Stimulated activated CD8-positive, alpha-beta memory T cell treated with anti-CD3 and anti-CD28 coated beads, Interleukin-4, amount 100 ng/mL, for 48 hours (primary cell): ENCODE data around the gene SELL.
"Not testable (repeated sequence)": the region's sequence is repeated elsewhere in the genome, so short reads cannot be mapped to it uniquely, and the experiment has no call there.

Experiments
- DNase-seq: peaks from one replicate; pipeline ENCODE4 v3.0.0-alpha.2; 2020

SELL gene

DNA sequence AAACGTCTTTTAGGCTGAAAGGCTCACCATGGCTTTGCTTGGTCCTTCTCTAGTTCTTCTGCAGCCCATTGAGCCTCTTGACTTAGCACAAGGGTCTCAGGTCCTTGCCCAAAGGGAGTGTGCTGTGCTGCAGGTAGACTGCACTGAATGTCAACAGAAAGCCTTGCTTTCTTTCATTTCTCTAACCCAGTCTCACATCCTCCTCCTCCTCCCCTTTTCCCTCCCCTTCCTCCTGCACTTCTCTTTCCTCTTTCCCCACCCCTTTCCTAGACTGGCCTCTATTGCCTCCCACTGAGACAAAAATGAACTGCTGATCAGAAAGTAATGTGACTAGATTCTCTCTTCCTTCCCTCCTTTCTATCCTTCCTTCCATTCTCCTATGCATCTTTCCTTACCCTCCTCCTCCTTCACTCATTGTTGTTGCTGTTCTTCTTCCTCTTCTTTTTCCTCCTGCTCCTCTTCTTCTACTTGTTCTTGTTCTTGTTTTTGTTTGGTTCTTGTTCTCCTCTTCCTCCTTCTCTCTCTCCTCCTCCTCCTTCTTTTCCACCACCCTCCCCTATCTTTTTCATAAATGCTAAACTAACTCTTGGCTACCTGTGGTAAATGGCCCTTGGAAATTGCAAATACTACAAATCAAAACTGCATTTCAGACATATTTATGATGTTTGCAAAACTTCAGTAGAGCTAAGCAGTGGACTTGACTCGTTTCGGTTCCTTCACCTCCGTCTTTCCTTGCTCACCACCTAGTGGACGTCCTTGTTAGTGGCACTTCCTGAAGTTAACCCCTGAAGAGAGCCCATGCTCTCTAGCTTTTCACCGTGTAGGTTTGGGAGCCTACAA lies at the start of gene SELL:
Gene SELL (minus strand): TSS at position 152 of the 840 bp plus-strand sequence. CDS start 122 bp downstream, at position 30.
- DNase-seq = peak; percentile 78

DNA sequence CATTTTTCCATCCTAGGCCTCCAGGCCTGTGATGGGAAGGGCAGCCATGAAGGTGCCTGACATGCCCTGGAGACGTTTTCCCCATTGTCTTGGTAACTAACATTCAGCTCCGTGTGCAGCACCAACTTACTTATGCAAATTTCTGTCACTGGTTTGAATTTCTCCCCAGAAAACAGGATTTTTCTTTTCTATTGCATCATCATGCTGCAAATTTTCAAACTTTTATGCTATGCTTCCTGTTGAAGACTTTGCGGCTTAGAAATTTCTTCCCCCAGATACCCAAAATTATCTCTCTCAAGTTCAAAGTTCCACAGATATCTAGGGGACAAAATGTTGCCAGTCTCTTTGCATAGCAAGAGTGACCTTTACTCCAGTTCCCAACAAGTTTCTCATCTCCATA lies 47.6 kb upstream of the SELL start:
- DNase-seq = no peak

DNA sequence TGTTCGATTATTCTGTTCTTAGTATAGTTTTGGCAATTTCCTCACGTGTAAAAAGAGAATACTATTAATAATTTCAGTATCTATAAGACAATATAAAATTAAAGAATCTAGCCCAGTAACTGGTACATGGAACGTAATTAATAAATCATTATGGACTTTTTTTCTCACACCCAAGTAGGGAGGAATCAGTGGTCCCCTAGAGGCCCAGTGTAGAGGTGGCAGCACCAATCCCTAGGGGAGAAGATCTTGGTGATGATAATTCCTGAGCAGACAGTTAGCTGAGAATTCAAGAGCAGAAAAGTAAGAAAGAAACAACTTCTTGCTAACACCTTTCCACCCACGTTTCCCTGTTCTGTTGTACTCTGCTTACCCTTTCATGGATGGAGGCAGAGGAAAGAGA lies 42.1 kb upstream of the SELL start:
- no peak for DNase-seq

DNA sequence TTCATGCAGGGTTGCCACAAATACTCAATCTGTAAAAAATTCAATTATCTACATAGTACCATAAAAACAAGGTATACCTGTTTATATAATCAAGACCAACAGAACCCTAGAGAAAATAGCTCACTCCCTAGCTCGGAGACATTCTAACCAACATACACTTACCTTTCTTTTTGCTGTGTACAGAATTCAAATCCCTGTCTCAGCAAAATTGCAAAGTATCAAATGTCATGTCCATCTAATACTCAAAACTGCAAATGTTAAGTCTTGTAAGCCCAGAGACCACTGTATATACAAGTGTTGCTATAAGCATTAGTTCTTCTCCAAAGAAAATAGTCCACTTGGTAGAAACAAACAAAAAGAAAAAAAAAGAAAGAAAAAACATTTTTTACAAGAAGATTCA lies 38.6 kb upstream of the SELL start:
- DNase-seq = no peak

DNA sequence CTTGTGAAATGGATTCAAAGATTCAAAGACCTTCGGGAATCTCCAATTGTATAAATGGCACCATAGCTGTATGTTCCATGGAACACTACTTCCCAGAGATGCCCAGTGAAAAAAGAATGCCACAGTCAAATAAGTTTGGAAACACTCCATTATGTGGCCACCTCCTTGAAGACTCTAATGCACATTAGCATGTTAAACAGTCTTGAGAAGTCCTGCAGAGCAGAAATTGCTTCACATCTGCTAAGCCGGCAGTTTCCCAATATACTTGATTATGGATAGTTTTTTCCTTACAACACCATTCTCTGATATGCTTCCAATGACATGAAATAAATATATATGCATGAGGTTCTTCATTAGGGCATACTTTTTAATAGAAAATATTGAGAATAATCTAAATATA lies 35.1 kb upstream of the SELL start:
- no peak for DNase-seq

DNA sequence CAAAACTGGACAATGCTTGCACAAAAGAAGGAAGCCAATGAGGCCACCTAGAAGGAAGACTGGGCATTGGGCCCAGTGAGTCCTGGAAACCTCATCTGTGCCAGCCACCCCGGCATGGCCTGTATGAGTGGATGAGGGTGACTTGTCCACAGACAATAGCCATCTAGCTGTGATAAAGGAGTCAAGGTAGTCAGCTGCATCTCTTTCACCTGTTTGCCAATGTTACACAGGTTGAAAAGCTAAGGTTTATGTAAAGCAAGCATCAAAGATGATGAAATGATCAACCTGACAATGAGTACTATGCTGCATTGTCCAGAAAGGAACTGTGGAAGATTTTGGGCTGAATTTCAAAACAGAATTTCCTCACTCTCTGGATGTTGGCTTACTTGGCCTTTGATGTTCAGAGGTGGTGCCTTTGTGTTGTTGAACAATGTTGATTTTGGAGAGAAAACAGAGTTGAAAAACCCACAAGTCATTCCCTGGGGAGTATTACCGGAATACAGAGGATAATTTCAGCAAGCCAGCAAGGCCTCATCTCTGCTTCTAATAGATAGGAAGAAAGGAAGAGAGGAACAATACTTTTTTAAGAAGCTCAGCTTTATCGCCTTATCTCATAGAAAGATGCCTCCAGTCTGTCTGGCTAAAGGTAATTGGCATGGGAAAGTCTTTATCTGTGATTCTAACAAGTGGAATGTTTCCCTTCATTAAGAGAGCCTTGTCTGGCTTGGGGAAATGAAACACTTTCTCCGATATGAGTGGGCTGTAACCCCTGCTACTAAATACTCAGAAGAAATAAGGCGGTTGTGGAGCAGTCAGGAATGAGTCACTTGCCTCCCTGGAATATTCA lies 33.8 kb upstream of the SELL start:
- DNase-seq = no peak

DNA sequence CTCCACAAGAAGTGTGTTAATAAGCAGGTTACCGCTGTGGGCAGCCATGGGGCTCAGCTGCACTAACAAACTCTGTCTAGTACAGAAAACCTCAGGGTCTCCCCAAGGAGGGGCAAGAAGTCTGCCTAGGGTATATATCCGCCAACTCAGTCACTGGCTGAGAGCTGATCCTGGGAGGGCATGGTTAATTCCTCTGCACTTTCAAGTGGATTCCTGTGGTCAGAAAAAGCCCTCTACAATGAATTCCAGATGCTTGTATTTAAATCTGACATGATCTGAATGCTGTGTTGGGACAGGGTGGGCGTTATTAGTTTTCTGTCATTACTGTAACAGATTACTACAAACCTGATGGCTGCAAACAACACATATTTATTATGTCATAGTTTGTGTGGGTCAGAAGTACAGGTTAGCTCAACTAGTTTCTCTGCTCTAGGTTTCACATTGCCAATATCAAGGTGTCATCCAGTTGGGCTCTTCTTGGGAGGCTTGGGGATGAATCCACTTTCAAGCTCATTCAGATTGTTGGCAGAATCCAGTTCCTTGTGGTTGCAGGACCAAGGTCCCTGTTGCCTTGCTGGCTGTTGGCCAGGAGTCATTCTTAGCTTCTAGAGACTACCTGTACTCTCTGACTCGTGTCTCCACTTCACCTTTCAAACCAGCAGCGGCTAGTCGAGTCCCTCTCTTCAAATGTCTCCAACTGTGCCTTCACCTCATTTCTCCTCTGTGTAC lies 30.4 kb upstream of the SELL start:
- DNase-seq = no peak

DNA sequence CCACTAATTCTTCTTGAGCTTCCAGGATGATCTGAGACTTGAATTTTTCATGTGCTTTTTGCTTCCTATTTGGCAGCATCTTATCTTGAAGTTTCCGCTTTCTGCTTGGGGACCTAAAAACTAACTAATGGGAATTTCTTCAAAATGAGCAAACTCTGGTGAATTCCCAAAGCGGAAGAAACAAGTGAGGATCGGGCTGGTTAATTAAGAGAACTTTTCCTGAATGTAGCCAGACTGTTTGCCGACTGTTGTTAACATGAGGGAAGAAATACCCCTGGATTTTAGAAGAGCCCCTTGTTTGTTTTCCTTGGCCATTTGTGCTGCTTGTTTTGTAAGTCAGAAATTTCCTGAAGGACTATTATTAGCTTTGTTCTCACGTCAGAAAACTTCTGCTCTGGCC lies 28.6 kb upstream of the SELL start:
- no peak for DNase-seq

DNA sequence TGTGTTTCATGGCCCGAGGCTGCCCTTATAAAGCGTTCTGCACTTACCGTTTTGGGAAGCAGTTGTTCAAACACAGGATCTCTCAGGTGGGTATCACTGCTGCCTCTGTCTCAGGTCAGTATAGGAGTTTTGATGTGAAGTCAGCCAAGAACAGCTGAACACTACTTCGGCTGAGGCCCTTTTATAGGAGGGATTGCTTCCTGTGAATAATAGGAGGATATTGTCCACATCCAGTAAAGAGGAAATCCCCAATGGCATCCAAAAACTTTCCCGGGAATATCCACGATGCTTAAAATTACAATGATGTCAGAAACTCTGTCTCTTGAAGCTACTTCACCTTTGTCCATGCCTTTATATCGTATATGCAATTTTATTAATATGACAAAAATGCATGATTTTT lies 22.5 kb upstream of the SELL start, which contains the start of gene SELE:
Gene SELE (minus strand): TSS at position 156 of the 400 bp plus-strand sequence. CDS start 467 bp downstream, outside the sequence.
- DNase-seq = no peak

DNA sequence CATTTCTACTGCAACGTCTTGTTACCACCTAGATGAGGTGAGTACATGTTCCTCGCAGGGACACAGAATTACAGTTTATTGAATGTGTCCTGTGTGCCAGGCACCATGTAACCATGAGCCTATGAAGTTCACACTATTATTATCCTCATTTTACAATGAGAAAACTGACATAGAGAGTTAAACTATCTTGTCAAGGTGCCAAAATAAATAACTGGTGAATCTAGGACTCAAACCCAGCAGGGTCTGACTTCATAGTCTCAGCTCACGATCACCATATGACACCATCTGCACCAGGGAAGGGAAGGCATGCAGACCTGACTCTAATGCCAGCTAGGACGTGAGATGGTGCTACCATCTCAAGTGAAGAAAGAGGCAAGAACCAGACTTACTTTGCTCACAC lies 20.0 kb upstream of the SELL start:
- no peak for DNase-seq

DNA sequence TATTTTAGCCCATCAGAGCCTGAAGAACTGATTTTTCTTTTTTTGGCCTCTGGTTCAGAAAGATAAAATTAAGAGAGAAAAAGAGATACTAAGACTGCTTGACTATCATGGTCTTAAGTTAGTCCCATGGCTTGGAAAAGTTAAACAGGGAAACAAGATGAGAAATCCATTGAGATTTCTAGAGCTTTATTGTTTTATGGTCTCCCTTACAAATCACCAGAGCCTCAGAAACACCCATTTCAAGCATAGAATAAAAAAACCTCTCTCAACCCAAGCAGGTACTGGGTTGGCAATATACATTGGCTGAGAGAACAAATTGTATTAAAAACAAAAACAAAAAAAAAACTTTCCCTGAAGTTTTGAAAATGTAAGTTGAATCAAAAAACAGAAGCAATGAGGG lies 18.6 kb upstream of the SELL start:
- DNase-seq = no peak

DNA sequence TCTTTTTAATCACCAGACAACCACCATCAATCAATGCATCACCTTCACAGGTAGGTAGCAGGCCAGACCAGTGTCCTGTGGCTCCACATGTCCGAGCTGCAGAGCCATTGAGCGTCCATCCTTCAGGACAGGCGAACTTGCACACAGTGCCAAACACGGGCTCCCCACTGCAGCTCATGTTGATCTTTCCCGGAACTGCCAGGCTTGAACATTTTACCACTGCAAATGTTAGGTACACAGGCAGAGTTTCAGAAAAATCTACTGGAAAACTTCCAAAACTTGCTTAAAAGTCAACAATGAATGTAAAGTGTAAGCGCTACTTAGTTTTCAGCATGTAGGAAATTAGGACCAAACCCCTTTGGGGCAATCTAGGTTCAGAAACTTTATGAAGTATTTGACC lies 15.9 kb upstream of the SELL start:
- no peak for DNase-seq

DNA sequence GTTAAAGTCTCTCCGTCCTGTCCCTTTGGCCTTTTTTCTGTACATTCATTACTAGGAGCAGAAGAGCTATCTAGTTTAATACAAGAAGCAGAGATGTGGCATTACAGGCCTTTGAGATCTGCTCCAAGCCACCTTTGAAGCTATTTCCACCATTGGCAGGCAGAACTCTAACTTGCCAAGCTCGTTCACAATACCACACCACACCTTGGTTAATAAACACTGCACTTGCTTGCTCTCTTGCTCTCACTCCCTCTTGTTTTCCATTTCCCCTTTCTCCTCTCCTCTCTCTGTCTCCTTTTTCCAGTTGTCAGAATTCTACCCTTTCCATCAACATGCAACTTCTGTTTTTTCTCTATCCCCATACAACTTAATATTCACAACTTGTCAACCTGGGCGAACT lies 15.4 kb upstream of the SELL start:
- no peak for DNase-seq

DNA sequence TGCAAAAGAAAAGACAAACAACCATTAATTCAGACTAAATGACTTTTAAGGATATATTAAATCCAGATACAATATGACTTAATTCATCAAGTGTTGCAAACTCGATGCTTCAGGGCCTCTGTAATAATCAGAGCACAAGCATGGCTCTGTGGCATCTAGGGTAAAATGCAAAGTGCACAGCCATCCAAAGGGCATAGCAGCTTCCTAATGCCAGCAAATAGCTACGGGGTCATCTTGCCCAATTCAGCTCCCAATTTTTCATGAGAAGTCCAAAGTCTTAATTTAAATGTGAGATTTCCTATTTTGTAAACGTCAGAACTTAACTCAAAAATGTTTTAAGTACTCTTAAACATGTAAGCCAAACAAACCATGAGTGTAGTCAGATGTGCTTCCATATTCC lies 14.5 kb upstream of the SELL start:
- no peak for DNase-seq

DNA sequence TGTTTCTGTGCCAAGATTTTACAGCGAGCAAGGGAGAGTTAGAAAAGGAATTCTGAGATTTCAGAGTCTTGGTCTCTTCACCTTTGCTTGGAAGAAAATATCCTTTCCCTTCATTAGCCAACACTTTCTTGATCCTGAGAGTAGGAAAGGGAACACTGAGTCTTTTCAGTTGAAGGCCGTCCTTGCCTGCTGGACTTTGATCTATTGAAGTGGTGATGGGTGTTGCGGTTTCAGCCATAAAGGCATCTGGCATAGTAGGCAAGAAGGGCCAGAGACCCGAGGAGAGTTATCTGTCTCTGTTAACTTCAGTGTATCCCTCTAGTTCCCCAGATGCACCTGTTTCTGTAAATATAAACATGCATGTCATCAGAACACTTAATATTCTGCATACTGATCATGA lies 12.7 kb upstream of the SELL start:
- no peak for DNase-seq

DNA sequence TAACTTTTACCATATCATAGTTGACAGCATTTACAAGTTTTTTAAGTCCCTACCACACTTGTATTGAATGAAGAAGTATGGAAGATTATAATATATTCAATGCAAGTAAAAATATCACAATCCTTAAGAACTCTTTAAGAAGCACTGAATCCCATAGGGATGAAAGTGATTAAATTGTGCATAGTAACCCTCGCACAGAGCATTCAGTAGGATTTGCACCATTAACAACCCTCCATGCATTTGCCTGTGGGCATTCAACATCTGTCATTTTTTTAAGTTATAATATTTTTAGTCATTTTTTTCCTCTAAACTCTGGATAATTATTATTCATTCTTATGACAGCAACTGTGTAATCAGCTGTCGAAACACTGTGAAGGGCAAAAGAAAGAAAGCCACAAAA lies 12.3 kb upstream of the SELL start:
- DNase-seq = no peak

DNA sequence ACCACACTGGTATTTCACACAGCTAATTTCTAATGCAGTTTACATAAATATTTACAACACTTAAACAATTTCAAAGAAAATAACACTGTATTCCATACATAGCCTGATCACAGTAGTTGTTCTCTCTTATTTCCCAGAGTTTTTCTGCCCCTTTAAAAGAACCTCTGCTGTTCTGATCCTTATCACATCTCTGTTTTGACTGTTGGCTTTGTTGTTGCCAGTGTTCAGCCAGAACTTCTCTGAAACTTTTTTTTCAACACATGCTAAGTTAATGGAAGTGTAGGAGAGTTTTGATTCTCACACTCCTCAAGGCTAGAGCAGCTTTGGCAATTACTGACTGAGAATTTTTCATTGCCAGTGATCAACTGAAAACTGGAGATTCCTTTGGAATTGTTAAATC lies 11.4 kb upstream of the SELL start:
- no peak for DNase-seq

DNA sequence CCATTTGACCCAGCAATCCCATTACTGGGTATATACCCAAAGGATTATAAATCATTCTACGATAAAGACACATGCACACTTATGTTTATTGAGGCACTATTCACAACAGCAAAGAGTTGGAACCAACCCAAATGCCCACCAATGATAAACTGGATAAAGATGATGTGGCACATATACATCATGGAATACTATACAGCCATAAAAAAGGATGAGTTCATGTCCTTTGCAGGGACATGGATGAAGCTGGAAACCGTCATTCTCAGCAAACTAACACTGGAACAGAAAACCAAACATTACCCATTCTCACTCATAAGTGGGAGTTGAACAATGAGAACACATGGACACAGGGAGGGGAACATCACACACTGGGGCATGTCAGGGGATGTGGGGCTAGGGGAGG lies 3.7 kb upstream of the SELL start:
- DNase-seq = not testable (repeated sequence)

DNA sequence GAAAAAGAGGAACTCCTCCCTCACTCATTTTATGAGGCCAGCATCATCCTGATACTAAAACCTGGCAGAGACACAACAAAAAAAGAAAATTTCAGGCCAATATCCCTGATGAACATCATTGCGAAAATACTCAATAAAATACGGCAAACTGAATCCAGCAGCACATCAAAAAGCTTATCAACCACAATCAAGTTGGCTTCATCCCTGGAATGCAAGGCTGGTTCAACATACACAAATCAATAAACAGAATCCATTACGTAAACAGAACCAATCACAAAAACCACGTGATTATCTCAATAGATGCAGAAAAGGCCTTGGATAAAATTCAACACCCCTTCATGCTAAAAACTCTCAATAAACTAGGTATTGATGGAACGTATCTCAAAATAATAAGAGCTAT lies 1.7 kb upstream of the SELL start:
- not testable (repeated sequence) for DNase-seq

DNA sequence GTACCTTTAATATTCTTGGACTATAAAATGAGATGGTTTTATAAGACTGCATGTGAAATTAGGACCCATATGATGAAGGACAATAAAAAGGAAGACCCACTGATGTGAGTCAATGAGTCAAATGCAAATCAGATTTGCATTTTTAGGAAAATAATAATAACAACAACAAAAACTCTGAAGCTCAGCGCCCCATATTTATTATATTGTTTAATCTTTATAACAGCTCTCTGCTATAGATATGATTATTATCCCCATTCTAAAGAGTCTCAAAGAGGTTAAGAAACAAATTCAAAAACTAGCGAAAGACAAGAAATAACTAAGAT lies 850 bp upstream of the SELL start:
- DNase-seq = no peak

DNA sequence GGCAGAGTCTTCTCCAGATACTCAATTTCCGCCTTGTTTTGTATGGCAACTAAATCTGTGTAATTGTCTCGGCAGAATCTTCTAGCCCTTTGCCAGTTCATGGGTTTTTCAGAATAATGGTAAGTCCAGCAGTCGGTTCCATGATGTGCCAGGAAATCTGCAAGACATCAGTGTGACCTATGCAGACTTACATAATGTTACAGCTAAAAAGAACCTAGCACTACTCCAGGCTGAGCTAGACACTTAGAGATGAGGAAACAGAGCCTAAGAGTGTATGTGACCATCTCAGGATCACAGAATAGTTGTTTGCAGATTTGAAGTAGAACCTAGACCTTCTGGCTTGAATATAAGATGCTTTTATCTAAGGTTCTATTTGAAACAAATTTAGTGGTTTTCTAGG lies 2.8 kb downstream of the SELL start:
- DNase-seq = no peak

DNA sequence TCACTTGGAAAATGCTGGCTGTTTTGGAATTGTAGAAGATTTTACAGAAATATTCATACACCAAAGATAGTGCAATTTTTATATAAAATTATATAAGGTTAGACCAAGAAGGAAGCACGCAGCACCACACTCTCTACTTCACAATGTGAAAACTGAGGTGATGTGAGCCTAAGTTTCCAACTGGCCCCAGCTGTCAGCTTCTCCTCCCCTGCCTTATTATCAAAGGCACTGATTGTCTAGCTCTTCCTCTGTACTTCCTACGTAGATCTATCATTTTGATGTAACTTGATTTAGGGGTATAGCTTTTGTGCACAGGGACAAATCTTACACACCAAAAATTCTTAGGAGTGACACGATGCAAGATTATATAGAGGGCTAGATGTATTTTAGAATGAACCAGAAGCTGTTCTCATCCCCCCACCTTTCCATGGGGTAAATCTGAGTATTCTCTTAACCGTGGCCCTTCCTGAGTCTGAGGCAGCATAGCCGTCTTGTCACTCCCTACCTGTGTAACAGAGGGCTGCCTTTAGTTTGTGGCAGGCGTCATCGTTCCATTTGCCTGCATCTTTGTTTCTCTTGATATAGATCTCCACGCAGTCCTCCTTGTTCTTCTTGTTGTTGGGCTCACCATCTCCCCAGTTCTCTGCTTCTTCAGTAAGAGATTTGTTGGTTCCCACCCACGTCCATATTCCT lies 3.4 kb downstream of the SELL start:
- DNase-seq = no peak

DNA sequence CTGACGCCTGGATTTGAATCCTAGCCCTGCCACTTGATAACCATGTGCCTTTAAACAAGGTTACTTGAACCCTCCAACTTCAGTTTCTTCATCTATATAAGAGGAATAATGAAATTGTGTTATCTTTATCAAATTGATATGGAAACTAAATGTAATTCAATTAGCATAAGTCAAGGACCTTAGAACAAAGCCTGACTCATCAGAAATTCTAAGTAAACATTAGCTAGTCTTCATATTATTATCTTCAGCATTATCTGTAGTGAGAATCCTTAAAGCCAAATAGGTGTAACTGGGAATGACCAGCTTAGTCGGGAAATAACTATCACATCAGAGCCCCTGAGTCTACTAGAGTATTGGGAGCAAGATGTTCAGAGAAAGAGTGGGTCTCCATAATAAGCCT lies 6.6 kb downstream of the SELL start:
- no peak for DNase-seq
